ENCODE results near the gene ITPRIPL2. TPM values are rescaled to one million over a fixed set of nuclear protein-coding genes. Genes with fewer than 3 reads are reported as not detected.
A peak's percentile ranks its signal among the peaks of the same experiment; 100 is the strongest.

Gene ITPRIPL2
- total and polyA plus RNA-seq, 2 of the 13 experiments (the other 11 are each of a cell fraction or from before 2014, with no cell fraction given): 5.9 to 12.6 TPM

- TF ChIP-seq ATF6 (CRISPR knock-in tag; conservative IDR thresholded peaks at IDR 0.05) (no peak), HNF4A (CRISPR knock-in tag; IDR thresholded peaks at IDR 0.05) (peak; percentile 91), ZBTB26 (CRISPR knock-in tag; IDR thresholded peaks at IDR 0.05; ENCODE audit: borderline replicate concordance) (no peak; the same call in 1 of the 2 replicates), MYC (CRISPR knock-in tag; IDR thresholded peaks at IDR 0.05; ENCODE audit: borderline replicate concordance) (no peak), ZNF710 (CRISPR knock-in tag; IDR thresholded peaks at IDR 0.05; ENCODE audit: borderline replicate concordance) (0 out of 2 replicates have a peak, but pooled peaks have one; percentile 55), ZNF317 (CRISPR knock-in tag; IDR thresholded peaks at IDR 0.05) (0 out of 2 replicates have a peak, but pooled peaks have one; percentile 46), MAFF (IDR thresholded peaks at IDR 0.05; ENCODE audit: low read depth, low read length) (no peak), CBFB (CRISPR knock-in tag; IDR thresholded peaks at IDR 0.05) (no peak), BRCA1 (CRISPR knock-in tag; IDR thresholded peaks at IDR 0.05) (0 out of 2 replicates have a peak, but pooled peaks have one; percentile 35), ARID3A (IDR thresholded peaks at IDR 0.05; ENCODE audit: low read depth, low read length) (peak; percentile 91), YEATS4 (CRISPR knock-in tag; IDR thresholded peaks at IDR 0.05; ENCODE audit: borderline replicate concordance) (no peak; the same call in 1 of the 2 replicates), NFKB2 (CRISPR knock-in tag; IDR thresholded peaks at IDR 0.05; ENCODE audit: borderline replicate concordance) (peak; percentile 34; the same call in 1 of the 2 replicates), ZNF281 (CRISPR knock-in tag; IDR thresholded peaks at IDR 0.05; ENCODE audit: borderline replicate concordance) (peak; percentile 19; the same call in 1 of the 2 replicates), ELF1 (CRISPR knock-in tag; IDR thresholded peaks at IDR 0.05) (peak; percentile 8; the same call in 1 of the 2 replicates), PBX2 (CRISPR knock-in tag; IDR thresholded peaks at IDR 0.05) (no peak), ZNF678 (CRISPR knock-in tag; IDR thresholded peaks at IDR 0.05) (no peak)
Observed at GRCh38 chr16:19108409-19109287, 5.1 kb upstream of the ITPRIPL2 start (continued).

Data from HepG2 (cell line).